Suprapubic skin (tissue), 4 donors: ENCODE measurements around the gene XYLT1. TPM values are rescaled to one million over a fixed set of nuclear protein-coding genes. Genes with fewer than 3 reads are reported as not detected.

Source experiments
- DNase-seq, 2 donors: peaks; one replicate each; pipeline ENCODE4 v3.0.0-alpha.2; 2019; ENCODE audit warnings: low spot score in 2 of 2
- H3K27ac ChIP-seq: fragments of 200-600 bp; sonication (generic); one replicate; pipeline ENCODE4 v1.5.1; 2019
- H3K27me3 ChIP-seq: fragments of 200-600 bp; sonication (generic); one replicate; pipeline ENCODE4 v1.5.1; 2019
- H3K36me3 ChIP-seq: fragments of 200-600 bp; sonication (generic); one replicate; pipeline ENCODE4 v1.5.1; 2019
- H3K4me1 ChIP-seq: fragments of 200-600 bp; sonication (generic); one replicate; pipeline ENCODE4 v1.5.1; 2019
- H3K4me3 ChIP-seq: fragments of 200-600 bp; sonication (generic); one replicate; pipeline ENCODE4 v1.5.1; 2019; ENCODE audit warnings: mild to moderate bottlenecking
- H3K9me3 ChIP-seq: fragments of 200-600 bp; sonication (generic); one replicate; pipeline ENCODE4 v1.5.1; 2019
- CTCF ChIP-seq, 2 donors: fragments of 200-600 bp in 1 of 2; fragments of 450-650 bp in 1 of 2; sonication (generic) in 1 of 2; IDR thresholded peaks; one replicate each; pipeline ENCODE4 v1.5.1; 2016 to 2019; ENCODE audit warnings: antibody characterized with exemption in 2 of 2, mild to moderate bottlenecking in 1 of 2, moderate library complexity in 1 of 2
- EP300 ChIP-seq: sonication (generic); formaldehyde crosslinking; IDR thresholded peaks from one replicate; pipeline ENCODE4 v1.6.1; 2017; ENCODE audit warnings: antibody characterized with exemption
- POLR2A ChIP-seq, 2 donors: fragments of 450-650 bp; IDR thresholded peaks; one replicate each; pipeline ENCODE4 v1.6.1; 2017; ENCODE audit warnings: antibody characterized with exemption in 2 of 2, mild to moderate bottlenecking in 2 of 2, moderate library complexity in 2 of 2
- POLR2AphosphoS5 ChIP-seq, 3 donors: sonication (generic); formaldehyde crosslinking; IDR thresholded peaks; one replicate each; pipeline ENCODE4 v1.6.1; 2017; ENCODE audit warnings: antibody characterized with exemption in 3 of 3
- WGBS: methylation state at CpG from one replicate; pipeline ENCODE4 v1.1.5; 2018; 5-methylcytosine and 5-hydroxymethylcytosine counted together
- total RNA-seq, 4 donors: library from RNA; depleted of rRNA; stranded (reverse); fragments of >200 nt; gene quantifications; one replicate each; pipeline ENCODE4 v1.1.0, GENCODE V29; 2016

XYLT1 gene
- total RNA-seq, 4 donors from 2014 or later, result 23.5 to 30.6 (median 25.7) TPM

- DNase-seq, result no peak
- H3K36me3 ChIP-seq, result no peaks in the 10 kb centered on the region
- no peak overlapping the region for H3K4me3 ChIP-seq
- TF ChIP-seq POLR2A (IDR thresholded peaks at IDR 0.05) (no peak), EP300 (no peak), CTCF (IDR thresholded peaks at IDR 0.05) (no peak), POLR2AphosphoS5 (IDR thresholded peaks at IDR 0.05) (no peak)
- WGBS, result 95% methylated on average over 13 of the region's 13 CpGs
- H3K27ac ChIP-seq, result no peak overlapping the region
- no peaks in the 10 kb centered on the region for H3K9me3 ChIP-seq
- H3K27me3 ChIP-seq, result no peaks in the 10 kb centered on the region
- peaks cover 19% of the 10 kb centered on the region for H3K4me1 ChIP-seq
Measured at GRCh38 chr16:17357307-17358062, 113.3 kb downstream of the XYLT1 start.

GRCh38 chr16:17356243-17356933, 114.4 kb downstream of the XYLT1 start:
- WGBS, result 76% methylated on average over 11 of the region's 11 CpGs
- no peak for TF ChIP-seq CTCF (IDR thresholded peaks at IDR 0.05)
- no peak for TF ChIP-seq EP300
- no peak for TF ChIP-seq POLR2AphosphoS5 (IDR thresholded peaks at IDR 0.05)
- TF ChIP-seq POLR2A (IDR thresholded peaks at IDR 0.05), result no peak

GRCh38 chr16:17354685-17355084, 116.1 kb downstream of the XYLT1 start:
- H3K27me3 ChIP-seq, result no peaks in the 10 kb centered on the region
- DNase-seq, result no peak
- 83% methylated on average over 2 of the region's 4 CpGs for whole genome bisulfite sequencing
- TF ChIP-seq POLR2A (IDR thresholded peaks at IDR 0.05), result no peak
- no peak for TF ChIP-seq POLR2AphosphoS5 (IDR thresholded peaks at IDR 0.05)
- no peak for TF ChIP-seq CTCF (IDR thresholded peaks at IDR 0.05)
- TF ChIP-seq EP300, result no peak
- no peak overlapping the region for H3K4me3 ChIP-seq
- H3K27ac ChIP-seq, result no peak overlapping the region
- H3K36me3 ChIP-seq, result no peaks in the 10 kb centered on the region
- peaks cover 15% of the 10 kb centered on the region for H3K4me1 ChIP-seq
- no peaks in the 10 kb centered on the region for H3K9me3 ChIP-seq

More at GRCh38 chr16:17356243-17356933, 114.4 kb downstream of the XYLT1 start:
- DNase-seq, result no peak
- H3K36me3 ChIP-seq, result no peaks in the 10 kb centered on the region
- H3K4me3 ChIP-seq, result no peak overlapping the region
- no peaks in the 10 kb centered on the region for H3K27me3 ChIP-seq
- H3K9me3 ChIP-seq, result no peaks in the 10 kb centered on the region
- no peak overlapping the region for H3K27ac ChIP-seq
- peaks cover 19% of the 10 kb centered on the region for H3K4me1 ChIP-seq

GRCh38 chr16:17354141-17354601, 116.6 kb downstream of the XYLT1 start:
- DNase-seq, result no peak
- H3K27me3 ChIP-seq, result no peaks in the 10 kb centered on the region
- no peak overlapping the region for H3K27ac ChIP-seq
- no peak overlapping the region for H3K4me3 ChIP-seq
- TF ChIP-seq POLR2AphosphoS5 (IDR thresholded peaks at IDR 0.05), result no peak
- no peak for TF ChIP-seq POLR2A (IDR thresholded peaks at IDR 0.05)
- no peak for TF ChIP-seq CTCF (IDR thresholded peaks at IDR 0.05)
- H3K9me3 ChIP-seq, result no peaks in the 10 kb centered on the region
- H3K36me3 ChIP-seq, result no peaks in the 10 kb centered on the region
- 69% methylated on average over 10 of the region's 10 CpGs for WGBS
- H3K4me1 ChIP-seq, result peaks cover 10% of the 10 kb centered on the region

- H3K9me3 ChIP-seq, result no peaks in the 10 kb centered on the region
- H3K27me3 ChIP-seq, result no peaks in the 10 kb centered on the region
- WGBS, result 95% methylated on average over 3 of the region's 3 CpGs
- H3K27ac ChIP-seq, result no peak overlapping the region
- no peak for TF ChIP-seq POLR2A (IDR thresholded peaks at IDR 0.05)
- no peak for TF ChIP-seq CTCF (IDR thresholded peaks at IDR 0.05)
- no peak for TF ChIP-seq EP300
- no peak for TF ChIP-seq POLR2AphosphoS5 (IDR thresholded peaks at IDR 0.05)
- DNase-seq, result no peak
- no peak overlapping the region for H3K4me3 ChIP-seq
- H3K4me1 ChIP-seq, result peaks cover 7% of the 10 kb centered on the region
- no peaks in the 10 kb centered on the region for H3K36me3 ChIP-seq
Measured at GRCh38 chr16:17353561-17353960, 117.2 kb downstream of the XYLT1 start.
